Measurements from ENCODE around the gene MRPL12. TPM values are rescaled to one million over a fixed set of nuclear protein-coding genes. Genes with fewer than 3 reads are reported as not detected.
A peak's percentile ranks its signal among the peaks of the same experiment; 100 is the strongest.

MRPL12 gene
- total RNA-seq, 2 donors from 2014 or later, result 17.1 to 45.8 TPM

- TF ChIP-seq POLR2A (IDR thresholded peaks at IDR 0.05) (no peak), CTCF (IDR thresholded peaks at IDR 0.05) (no peak)
- intact Hi-C loops (cut with DNase I), result no loop called here
- H3K4me3 ChIP-seq, result no peak overlapping the region
- H3K27me3 ChIP-seq, result no peaks in the 10 kb centered on the region
- H3K9me3 ChIP-seq, result no peaks in the 10 kb centered on the region
- DNase-seq (peak in 2 of 4 donors; percentile 13 to 15), ATAC-seq (no peak)
- 86 to 87% methylated on average over 6 to 26 of the region's 33 CpGs for WGBS, 2 donors
- H3K27ac ChIP-seq, result no peak overlapping the region
- peaks cover 33% of the 10 kb centered on the region for H3K4me1 ChIP-seq
- H3K36me3 ChIP-seq (replicated peaks in 1 of 2; ENCODE audit: insufficient read depth in 1 of 2, low read depth in 2 of 2), result peaks cover 0 to 3% of the 10 kb centered on the region in 2 donors
Observed at GRCh38 chr17:81720267-81721071, 17.3 kb downstream of the MRPL12 start.

GRCh38 chr17:81722184-81723120, 19.3 kb downstream of the MRPL12 start:
- 11 to 27% methylated on average over 10 of the region's 10 CpGs for WGBS, 2 donors
- DNase-seq, result peak; percentile 94 to 98 (median 96)
- Histone ChIP-seq H3K4me1 (peaks cover 45% of the 10 kb centered on the region), H3K27me3 (no peaks in the 10 kb centered on the region), H3K4me3 (no peak overlapping the region), H3K36me3 (replicated peaks in 1 of 2; ENCODE audit: insufficient read depth in 1 of 2, low read depth in 2 of 2) (peaks cover 0 to 3% of the 10 kb centered on the region in 2 donors), H3K9me3 (no peaks in the 10 kb centered on the region), H3K27ac (peak overlapping the region; percentile 53 to 80 (median 70))
- intact Hi-C loops (cut with DNase I), result no loop called here
- ATAC-seq, result peak; percentile 96
- TF ChIP-seq CTCF (IDR thresholded peaks at IDR 0.05) (peak in 3 of 7 experiments; percentile 15 to 34 (median 17)), POLR2A (IDR thresholded peaks at IDR 0.05) (no peak)

DNA sequence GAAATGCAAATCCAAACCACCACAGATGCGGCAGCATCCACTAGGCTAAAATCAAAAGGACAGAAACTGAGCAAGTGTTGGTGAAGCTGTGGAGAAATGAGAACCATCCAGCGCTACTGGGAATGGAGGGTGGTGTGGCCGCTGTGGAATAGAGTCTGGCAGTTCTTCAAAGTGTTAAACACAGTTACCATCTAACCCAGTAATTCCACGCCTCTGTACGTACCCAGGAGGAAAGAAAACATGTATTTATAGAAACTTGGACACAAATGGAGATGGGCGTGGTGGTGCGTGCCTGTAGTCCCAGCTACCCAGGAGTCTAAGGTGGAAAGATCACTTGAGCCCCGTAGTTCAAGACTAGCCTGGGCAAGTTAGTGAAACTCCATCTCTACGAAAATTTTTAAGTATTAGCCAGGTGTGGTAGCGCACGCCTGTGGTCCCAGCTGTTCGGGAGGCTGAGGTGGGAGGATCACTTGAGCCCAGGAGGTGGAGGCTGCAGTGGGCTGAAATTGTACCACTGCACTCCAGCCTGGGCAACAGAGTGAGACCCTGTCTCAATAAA, 20.6 kb downstream of the MRPL12 start:
- peaks cover 52% of the 10 kb centered on the region for H3K4me1 ChIP-seq
- H3K36me3 ChIP-seq (replicated peaks in 1 of 2; ENCODE audit: insufficient read depth in 1 of 2, low read depth in 2 of 2), result no peaks in the 10 kb centered on the region
- no peak overlapping the region for H3K4me3 ChIP-seq
- no peak for ATAC-seq
- no peaks in the 10 kb centered on the region for H3K27me3 ChIP-seq
- TF ChIP-seq POLR2A (IDR thresholded peaks at IDR 0.05) (peak in 1 of 3 donors; percentile 15), CTCF (IDR thresholded peaks at IDR 0.05) (no peak)
- intact Hi-C loops (cut with DNase I), result no loop called here
- peak; percentile 22 to 48 (median 36) for DNase-seq
- WGBS, 2 donors, result 31 to 39% methylated on average over 12 of the region's 12 CpGs
- H3K27ac ChIP-seq, result peak overlapping the region in 2 of 4 donors; percentile 5 to 66
- no peaks in the 10 kb centered on the region for H3K9me3 ChIP-seq

DNA sequence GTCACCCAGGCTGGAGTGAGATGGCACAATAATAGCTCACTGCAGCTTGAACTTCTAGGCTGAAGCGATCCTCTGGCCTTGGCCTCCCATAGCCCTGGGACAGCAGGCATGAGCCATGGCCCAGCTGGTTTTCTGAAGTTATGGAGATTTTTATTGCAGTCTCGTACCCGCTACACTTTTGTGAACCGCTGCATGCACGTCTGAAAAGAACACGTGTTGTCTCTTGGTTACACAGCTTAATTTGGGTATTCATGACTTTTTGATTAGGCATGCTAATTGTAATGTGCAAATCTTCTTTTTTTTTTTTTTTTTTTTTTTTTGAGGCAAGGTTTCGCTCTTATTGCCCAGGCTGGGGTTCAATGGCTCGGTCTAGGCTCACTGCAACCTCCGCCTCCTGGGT, 22.3 kb downstream of the MRPL12 start:
- DNase-seq, result no peak
- Histone ChIP-seq H3K27ac (no peak overlapping the region), H3K4me1 (peaks cover 52% of the 10 kb centered on the region), H3K9me3 (no peaks in the 10 kb centered on the region), H3K27me3 (no peaks in the 10 kb centered on the region), H3K36me3 (replicated peaks in 1 of 2; ENCODE audit: insufficient read depth in 1 of 2, low read depth in 2 of 2) (no peaks in the 10 kb centered on the region), H3K4me3 (no peak overlapping the region)
- ATAC-seq, result no peak
- intact Hi-C loops (cut with DNase I), result no loop called here
- no peak for TF ChIP-seq CTCF (IDR thresholded peaks at IDR 0.05)
- TF ChIP-seq POLR2A (IDR thresholded peaks at IDR 0.05), result no peak
- 80 to 85% methylated on average over 6 to 9 of the region's 9 CpGs for WGBS, 2 donors
